Measurements from ENCODE around the gene NDRG4. TPM values are rescaled to one million over a fixed set of nuclear protein-coding genes. Genes with fewer than 3 reads are reported as not detected.

The NDRG4 gene
- polyA plus RNA-seq, 1 of the 3 experiments (the other 2 are of a cell fraction), result 52.0 TPM

- Histone ChIP-seq H3K27me3 (ENCODE audit: insufficient read depth) (no peaks in the 10 kb centered on the region), H3K4me1 (ENCODE audit: control insufficient read depth in 1 of 2, insufficient read depth in 2 of 2, low read depth in 1 of 2, low read length in 1 of 2) (no peaks in the 10 kb centered on the region), H2AFZ (ENCODE audit: low read depth) (no peak overlapping the region), H3K79me2 (ENCODE audit: insufficient read depth) (0 out of 2 replicates have a peak, but pooled peaks cover 9% of the 10 kb centered on the region), H3F3A (replicated peaks; ENCODE audit: insufficient read depth) (peaks cover 14% of the 10 kb centered on the region), H3K9me2 (no peaks in the 10 kb centered on the region), H3K9ac (no peak overlapping the region), H3K4me2 (no peak overlapping the region), H3K27ac (ENCODE audit: low read depth in 2 of 2, low read length in 1 of 2) (no peak overlapping the region), H4K20me1 (ENCODE audit: insufficient read depth) (no peaks in the 10 kb centered on the region; the same call in 1 of the 2 replicates), H3K36me3 (replicated peaks in 1 of 2; ENCODE audit: control insufficient read depth in 1 of 2, insufficient read depth in 2 of 2, low read length in 1 of 2) (peaks cover 70 to 73% of the 10 kb centered on the region in 2 experiments), H3K9me3 (no peaks in the 10 kb centered on the region), H3K4me3 (ENCODE audit: low read depth in 2 of 2, low read length in 1 of 2) (no peak overlapping the region)
- CTCF ChIA-PET, result interaction anchor here (1.0 to 2.8 kb wide), 3 partner anchors 12 to 14 kb away, joined by 3 to 9 read pairs (median 5); no protein-coding TSS in a partner anchor
- POLR2A ChIA-PET, result no interaction called here
- no peak for DNase-seq
- TF ChIP-seq ZBTB33 (IDR thresholded peaks at IDR 0.05; ENCODE audit: borderline replicate concordance, low read depth) (no peak), POLR2AphosphoS5 (IDR thresholded peaks at IDR 0.05; ENCODE audit: low read depth, low read length) (no peak), GATA2 (CRISPR knock-in tag; IDR thresholded peaks at IDR 0.05) (no peak), EZH2phosphoT487 (IDR thresholded peaks at IDR 0.05; ENCODE audit: borderline replicate concordance, low read depth) (no peak)
- 96% methylated on average over 5 of the region's 5 CpGs for WGBS (ENCODE audit: low lambda C conversion rate)
Observed at GRCh38 chr16:58530179-58530578, 30.2 kb downstream of the NDRG4 start.

GRCh38 chr16:58532414-58532813 is 32.5 kb downstream of the NDRG4 start:
- Histone ChIP-seq H3K27ac (ENCODE audit: low read depth in 2 of 2, low read length in 1 of 2) (no peak overlapping the region), H4K20me1 (ENCODE audit: insufficient read depth) (no peaks in the 10 kb centered on the region; the same call in 1 of the 2 replicates), H2AFZ (ENCODE audit: low read depth) (no peak overlapping the region), H3K9me3 (no peaks in the 10 kb centered on the region), H3K4me3 (ENCODE audit: low read depth in 2 of 2, low read length in 1 of 2) (no peak overlapping the region), H3K4me1 (ENCODE audit: control insufficient read depth in 1 of 2, insufficient read depth in 2 of 2, low read depth in 1 of 2, low read length in 1 of 2) (no peaks in the 10 kb centered on the region), H3K9ac (no peak overlapping the region), H3K36me3 (replicated peaks in 1 of 2; ENCODE audit: control insufficient read depth in 1 of 2, insufficient read depth in 2 of 2, low read length in 1 of 2) (peaks cover 80 to 81% of the 10 kb centered on the region in 2 experiments), H3K4me2 (no peak overlapping the region), H3K79me2 (ENCODE audit: insufficient read depth) (peaks cover 9% of the 10 kb centered on the region; the same call in 1 of the 2 replicates), H3K27me3 (ENCODE audit: insufficient read depth) (no peaks in the 10 kb centered on the region), H3F3A (replicated peaks; ENCODE audit: insufficient read depth) (peaks cover 6% of the 10 kb centered on the region), H3K9me2 (no peaks in the 10 kb centered on the region)
- CTCF ChIA-PET, result interaction anchor here (0.8 to 1.2 kb wide), 2 partner anchors 20 to 129 kb away, joined by 3 to 4 read pairs; no protein-coding TSS in a partner anchor
- 97% methylated on average over 3 of the region's 3 CpGs for WGBS (ENCODE audit: low lambda C conversion rate)
- TF ChIP-seq FOXM1 (IDR thresholded peaks at IDR 0.05; ENCODE audit: low read depth), result no peak
- DNase-seq, result no peak
- POLR2A ChIA-PET, result no interaction called here

- no peaks in the 10 kb centered on the region for H3K9me3 ChIP-seq
- POLR2A ChIA-PET, result no interaction called here
- CTCF ChIA-PET, result no interaction called here
- H3K36me3 ChIP-seq (replicated peaks in 1 of 2; ENCODE audit: control insufficient read depth in 1 of 2, insufficient read depth in 2 of 2, low read length in 1 of 2), result peaks cover 81 to 85% of the 10 kb centered on the region in 2 experiments
- no peaks in the 10 kb centered on the region; the same call in 1 of the 2 replicates for H4K20me1 ChIP-seq (ENCODE audit: insufficient read depth)
- H3K4me2 ChIP-seq, result no peak overlapping the region
- no peak overlapping the region for H3K9ac ChIP-seq
- peaks cover 3% of the 10 kb centered on the region; the same call in 1 of the 2 replicates for H3K79me2 ChIP-seq (ENCODE audit: insufficient read depth)
- H3K27me3 ChIP-seq (ENCODE audit: insufficient read depth), result no peaks in the 10 kb centered on the region
- H2AFZ ChIP-seq (ENCODE audit: low read depth), result no peak overlapping the region
- no peaks in the 10 kb centered on the region for H3K4me1 ChIP-seq (ENCODE audit: control insufficient read depth in 1 of 2, insufficient read depth in 2 of 2, low read depth in 1 of 2, low read length in 1 of 2)
- H3K4me3 ChIP-seq (ENCODE audit: low read depth in 2 of 2, low read length in 1 of 2), result no peak overlapping the region
- DNase-seq, result no peak
- no peak overlapping the region for H3K27ac ChIP-seq (ENCODE audit: low read depth in 2 of 2, low read length in 1 of 2)
- 96% methylated on average over 14 of the region's 14 CpGs for WGBS (ENCODE audit: low lambda C conversion rate)
- H3K9me2 ChIP-seq, result no peaks in the 10 kb centered on the region
- H3F3A ChIP-seq (replicated peaks; ENCODE audit: insufficient read depth), result peaks cover 6% of the 10 kb centered on the region
- TF ChIP-seq EZH2phosphoT487 (IDR thresholded peaks at IDR 0.05; ENCODE audit: borderline replicate concordance, low read depth) (no peak), NRF1 (IDR thresholded peaks at IDR 0.05; ENCODE audit: low read depth, low read length) (no peak), GABPA (IDR thresholded peaks at IDR 0.05; ENCODE audit: low read depth) (no peak), MAX (IDR thresholded peaks at IDR 0.05; ENCODE audit: low read depth) (no peak), MEF2A (IDR thresholded peaks at IDR 0.05; ENCODE audit: borderline replicate concordance, low read depth) (no peak), TEAD4 (IDR thresholded peaks at IDR 0.05; ENCODE audit: borderline replicate concordance, insufficient read depth) (no peak), RXRA (IDR thresholded peaks at IDR 0.05; ENCODE audit: borderline replicate concordance, low read depth) (no peak), CHD2 (IDR thresholded peaks at IDR 0.05; ENCODE audit: low read length, partially characterized antibody) (no peak), IRF3 (IDR thresholded peaks at IDR 0.05; ENCODE audit: low read depth, low read length) (no peak), USF1 (IDR thresholded peaks at IDR 0.05; ENCODE audit: borderline replicate concordance, low read depth) (no peak), RCOR1 (IDR thresholded peaks at IDR 0.05; ENCODE audit: low read length) (no peak), JUND (IDR thresholded peaks at IDR 0.05) (no peak)
Observed at GRCh38 chr16:58533751-58534470, 34.0 kb downstream of the NDRG4 start.

Data from SK-N-SH (cell line).